Endothelial cell (in vitro differentiated cells): ENCODE data around the gene SUV39H1. TPM values are rescaled to one million over a fixed set of nuclear protein-coding genes. Genes with fewer than 3 reads are reported as not detected.
"Not testable (repeated sequence)": the region's sequence is repeated elsewhere in the genome, so short reads cannot be mapped to it uniquely, and the experiment has no call there.

Source experiments
- DNase-seq: peaks from one replicate; pipeline ENCODE4 v3.0.0; 2021; ENCODE audit warnings: low spot score
- H3K27ac Mint-ChIP-seq: one replicate; pipeline ENCODE4 v1.8.0; 2021; ENCODE audit warnings: mixed read lengths, inconsistent platforms; ENCODE audit not compliant: unreplicated experiment
- H3K27me3 Mint-ChIP-seq: one replicate; pipeline ENCODE4 v1.8.0; 2021; ENCODE audit warnings: mild to moderate bottlenecking, moderate library complexity, mixed read lengths, inconsistent platforms; ENCODE audit not compliant: unreplicated experiment
- H3K36me3 Mint-ChIP-seq: one replicate; pipeline ENCODE4 v1.8.0; 2021; ENCODE audit warnings: mild to moderate bottlenecking, low read depth, mixed read lengths, inconsistent platforms; ENCODE audit not compliant: unreplicated experiment
- H3K4me1 Mint-ChIP-seq: one replicate; pipeline ENCODE4 v1.8.0; 2021; ENCODE audit warnings: mild to moderate bottlenecking, mixed read lengths, inconsistent platforms; ENCODE audit not compliant: unreplicated experiment
- H3K4me3 Mint-ChIP-seq: one replicate; pipeline ENCODE4 v1.8.0; 2021; ENCODE audit warnings: mild to moderate bottlenecking, mixed read lengths, inconsistent platforms; ENCODE audit not compliant: unreplicated experiment
- H3K9me3 Mint-ChIP-seq: one replicate; pipeline ENCODE4 v1.8.0; 2021; ENCODE audit warnings: mixed read lengths, inconsistent platforms; ENCODE audit not compliant: unreplicated experiment
- CTCF ChIP-seq: fragments of 200-600 bp; sonication (generic); IDR thresholded peaks from one replicate; pipeline ENCODE4 v1.5.0; 2021; ENCODE audit warnings: antibody characterized with exemption; ENCODE audit not compliant: unreplicated experiment
- long read RNA-seq: library from polyadenylated mRNA; unstranded; transcript quantifications from one replicate; pipeline ENCODE4 v2.0.0, GENCODE V29; 2020; ENCODE audit not compliant: unreplicated experiment
- total RNA-seq: library from RNA; stranded (reverse); fragmentation: NEBNext Ultra II Directional; extraction: Animal tissue kit (Norgen Biotek cat#: 25700); gene quantifications from one replicate; pipeline ENCODE4 v1.2.1, GENCODE V29; 2021; ENCODE audit not compliant: unreplicated experiment

Gene SUV39H1
- total RNA-seq: 6.8 TPM
- long read RNA-seq, transcript SUV39H1-202 (6 exons, 2,871 nt): major isoform, 5 of 5 reads
- long read RNA-seq, partial matches to known transcripts: 0 of 5 reads
- long read RNA-seq, other reads (novel, unspliced or antisense): 0 of 5 reads

- TF ChIP-seq CTCF: no peak
- H3K4me1 Mint-ChIP-seq: peaks cover 15% of the 10 kb centered on the region
- peaks cover 4% of the 10 kb centered on the region for H3K36me3 Mint-ChIP-seq
- peak within 1 kb of the TSS; percentile 81 for H3K27ac Mint-ChIP-seq
- H3K27me3 Mint-ChIP-seq: peaks cover 6% of the 10 kb centered on the region
- DNase-seq: peak; percentile 79
- H3K4me3 Mint-ChIP-seq: peak within 1 kb of the TSS; percentile 93
- H3K9me3 Mint-ChIP-seq: no peaks in the 10 kb centered on the region
These were observed at the start of gene SUV39H1 for GRCh38 chrX:48696301-48696908. TSS of gene SUV39H1 (plus strand) at chrX:48696734. CDS start at chrX:48696785, 51 bp downstream.

GRCh38 chrX:48648336-48648751 is 48.2 kb upstream of the SUV39H1 start:
- no peaks in the 10 kb centered on the region for H3K4me1 Mint-ChIP-seq
- no peak for TF ChIP-seq CTCF
- H3K9me3 Mint-ChIP-seq: no peaks in the 10 kb centered on the region
- H3K27ac Mint-ChIP-seq: no peak overlapping the region
- H3K27me3 Mint-ChIP-seq: peaks cover 2% of the 10 kb centered on the region
- no peaks in the 10 kb centered on the region for H3K36me3 Mint-ChIP-seq
- no peak overlapping the region for H3K4me3 Mint-ChIP-seq
- peak; percentile 15 for DNase-seq

GRCh38 chrX:48649102-48649501 is 47.4 kb upstream of the SUV39H1 start:
- DNase-seq: no peak
- Mint-ChIP-seq H3K27ac (no peak overlapping the region), H3K9me3 (no peaks in the 10 kb centered on the region), H3K4me1 (no peaks in the 10 kb centered on the region), H3K36me3 (no peaks in the 10 kb centered on the region), H3K4me3 (no peak overlapping the region), H3K27me3 (peaks cover under 1% of the 10 kb centered on the region)
- no peak for TF ChIP-seq CTCF

GRCh38 chrX:48652055-48652579 is 44.4 kb upstream of the SUV39H1 start:
- not testable (repeated sequence) for DNase-seq, H3K27me3 Mint-ChIP-seq, H3K9me3 Mint-ChIP-seq, H3K4me3 Mint-ChIP-seq, H3K27ac Mint-ChIP-seq, H3K36me3 Mint-ChIP-seq, H3K4me1 Mint-ChIP-seq

GRCh38 chrX:48654746-48655145 is 41.8 kb upstream of the SUV39H1 start:
- H3K27ac Mint-ChIP-seq, H3K9me3 Mint-ChIP-seq, H3K36me3 Mint-ChIP-seq, DNase-seq, H3K4me1 Mint-ChIP-seq, H3K4me3 Mint-ChIP-seq, H3K27me3 Mint-ChIP-seq: not testable (repeated sequence)

- not testable (repeated sequence) for H3K9me3 Mint-ChIP-seq, H3K4me1 Mint-ChIP-seq, DNase-seq, H3K4me3 Mint-ChIP-seq, H3K27me3 Mint-ChIP-seq, H3K36me3 Mint-ChIP-seq, H3K27ac Mint-ChIP-seq
These were observed 36.8 kb upstream of the SUV39H1 start for GRCh38 chrX:48659686-48660085.
